Measurements from ENCODE around the gene MAPK1.
A peak's percentile ranks its signal among the peaks of the same experiment; 100 is the strongest.
"Not testable (repeated sequence)": the region's sequence is repeated elsewhere in the genome, so short reads cannot be mapped to it uniquely, and the experiment has no call there.

The MAPK1 gene

GRCh38 chr22:21881841-21882753 lies 14.7 kb upstream of the MAPK1 start:
- no peak for DNase-seq

GRCh38 chr22:21876486-21877176 lies 9.2 kb upstream of the MAPK1 start:
- DNase-seq = peak; percentile 73

- DNase-seq = not testable (repeated sequence)
Observed at GRCh38 chr22:21874953-21875352, 7.5 kb upstream of the MAPK1 start.

GRCh38 chr22:21873619-21874018 lies 6.2 kb upstream of the MAPK1 start:
- DNase-seq = no peak

- DNase-seq = not testable (repeated sequence)
Observed at GRCh38 chr22:21872741-21873140, 5.3 kb upstream of the MAPK1 start.

- no peak for DNase-seq
Observed at GRCh38 chr22:21868651-21869050, 1.2 kb upstream of the MAPK1 start.

- no peak for DNase-seq
Observed at GRCh38 chr22:21866833-21867527, 465 bp downstream of the MAPK1 start.

- DNase-seq = peak; percentile 82
Observed at GRCh38 chr22:21865041-21865440, 2.4 kb downstream of the MAPK1 start.

GRCh38 chr22:21862386-21863245 lies 4.8 kb downstream of the MAPK1 start:
- no peak for DNase-seq

- no peak for DNase-seq
Observed at GRCh38 chr22:21861851-21862250, 5.6 kb downstream of the MAPK1 start.

GRCh38 chr22:21861264-21861848 lies 6.1 kb downstream of the MAPK1 start:
- DNase-seq = no peak

- DNase-seq = no peak
Observed at GRCh38 chr22:21860491-21861039, 6.9 kb downstream of the MAPK1 start.

- no peak for DNase-seq
Observed at GRCh38 chr22:21858025-21858764, 9.2 kb downstream of the MAPK1 start.

- DNase-seq = no peak
Observed at GRCh38 chr22:21857481-21857914, 9.9 kb downstream of the MAPK1 start.

GRCh38 chr22:21856868-21857267 lies 10.6 kb downstream of the MAPK1 start:
- DNase-seq = no peak

GRCh38 chr22:21856197-21856596 lies 11.2 kb downstream of the MAPK1 start:
- no peak for DNase-seq

- no peak for DNase-seq
Observed at GRCh38 chr22:21855676-21856075, 11.8 kb downstream of the MAPK1 start.

- DNase-seq = no peak
Observed at GRCh38 chr22:21850660-21851059, 16.8 kb downstream of the MAPK1 start.

GRCh38 chr22:21849489-21849888 lies 18.0 kb downstream of the MAPK1 start:
- DNase-seq = no peak

GRCh38 chr22:21848057-21848456 lies 19.4 kb downstream of the MAPK1 start:
- not testable (repeated sequence) for DNase-seq
